HL-60 (cell line): ENCODE data around the gene DVL1.

ENCODE experiments used
- CTCF ChIP-seq: IDR thresholded peaks from one replicate; pipeline ENCODE4 v1.5.1; 2011; ENCODE audit warnings: low read length, control low read depth, inconsistent platforms; ENCODE audit not compliant: insufficient read depth
- GABPA ChIP-seq: IDR thresholded peaks from 2 replicates; pipeline ENCODE4 v1.6.1; 2012; ENCODE audit warnings: low read depth
- POLR2AphosphoS5 ChIP-seq: IDR thresholded peaks from 2 replicates; pipeline ENCODE4 v1.6.1; 2012; ENCODE audit warnings: low read depth
- REST ChIP-seq: IDR thresholded peaks from 2 replicates; pipeline ENCODE4 v1.6.1; 2012; ENCODE audit warnings: low read depth; ENCODE audit not compliant: insufficient replicate concordance

- TF ChIP-seq CTCF (no peak), POLR2AphosphoS5 (no peak), GABPA (no peak), REST (no peak)
Observed at GRCh38 chr1:1354271-1355247, 5.3 kb upstream of the DVL1 start.
